ENCODE data around the gene EPG5.

- TF ChIP-seq TAF1 (IDR thresholded peaks at IDR 0.05; ENCODE audit: borderline replicate concordance, low read depth, low read length) = no peak
- no peak for TF ChIP-seq POLR2A (IDR thresholded peaks at IDR 0.05; ENCODE audit: low read depth, low read length)
Observed at GRCh38 chr18:45930963-45931362, 36.2 kb downstream of the EPG5 start.

Measured in GM12892 (cell line).